ENCODE data around the gene REV3L.
"Not testable (repeated sequence)": the region's sequence is repeated elsewhere in the genome, so short reads cannot be mapped to it uniquely, and the experiment has no call there.

REV3L gene

GRCh38 chr6:111256646-111257045, 226.4 kb downstream of the REV3L start:
- DNase-seq, result no peak

- DNase-seq, result not testable (repeated sequence)
Measured at GRCh38 chr6:111255838-111256237, 227.2 kb downstream of the REV3L start.

GRCh38 chr6:111254779-111255166, 228.2 kb downstream of the REV3L start:
- no peak for DNase-seq

GRCh38 chr6:111254004-111254778, 228.8 kb downstream of the REV3L start:
- no peak for DNase-seq

- DNase-seq, result no peak
Measured at GRCh38 chr6:111252726-111253125, 230.3 kb downstream of the REV3L start.

- no peak for DNase-seq
Measured at GRCh38 chr6:111250791-111251354, 232.1 kb downstream of the REV3L start.
